GM18519 (cell line): Measurements from ENCODE around the gene TMEM132D.
"Not testable (repeated sequence)": the region's sequence is repeated elsewhere in the genome, so short reads cannot be mapped to it uniquely, and the experiment has no call there.

Experiments
- ATAC-seq: cut with Tn5 transposase; IDR thresholded peaks from one replicate; pipeline ENCODE4 v1.9.1; 2021; ENCODE audit warnings: mild to moderate bottlenecking, moderate library complexity; ENCODE audit not compliant: unreplicated experiment, low FRiP score

TMEM132D gene

DNA sequence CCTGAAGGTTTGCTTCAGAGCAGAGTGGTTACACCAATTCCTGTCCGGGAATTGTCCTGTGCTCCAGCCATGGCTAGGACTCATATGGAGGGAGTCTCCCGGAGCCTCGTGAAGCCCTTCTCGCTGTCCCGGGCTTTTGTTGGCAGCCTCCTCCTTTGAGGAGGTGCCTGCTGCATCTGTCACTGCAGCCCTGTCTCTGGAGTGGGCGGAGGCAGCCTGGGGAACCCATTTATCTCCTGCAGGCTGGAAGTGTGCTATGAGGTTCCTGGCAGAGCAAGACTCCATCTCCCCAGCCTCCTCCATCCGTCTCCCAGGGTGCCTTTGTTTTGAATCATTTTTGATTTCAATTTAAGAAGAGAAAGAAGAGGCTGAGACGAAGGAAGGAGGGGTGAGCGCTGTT is 695.3 kb downstream of the TMEM132D start:
- ATAC-seq = no peak

DNA sequence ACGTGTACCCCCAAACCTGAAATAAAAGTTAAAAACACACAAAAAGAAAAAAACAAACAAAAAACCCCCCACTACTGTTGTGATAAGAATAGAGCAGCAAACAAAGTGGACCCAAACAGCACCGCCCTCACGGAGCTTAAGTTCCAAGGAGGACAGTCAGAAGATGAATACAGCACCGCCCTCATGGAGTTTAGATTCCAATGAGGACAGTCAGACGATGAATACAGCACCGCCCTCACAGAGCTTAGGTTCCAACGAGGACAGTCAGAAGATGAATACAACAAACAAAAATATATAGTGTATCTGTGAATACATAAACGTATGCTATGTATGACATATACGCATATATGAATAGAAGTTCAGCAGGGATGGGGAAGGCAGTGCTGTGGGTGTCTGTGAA is 696.7 kb downstream of the TMEM132D start:
- ATAC-seq = no peak

DNA sequence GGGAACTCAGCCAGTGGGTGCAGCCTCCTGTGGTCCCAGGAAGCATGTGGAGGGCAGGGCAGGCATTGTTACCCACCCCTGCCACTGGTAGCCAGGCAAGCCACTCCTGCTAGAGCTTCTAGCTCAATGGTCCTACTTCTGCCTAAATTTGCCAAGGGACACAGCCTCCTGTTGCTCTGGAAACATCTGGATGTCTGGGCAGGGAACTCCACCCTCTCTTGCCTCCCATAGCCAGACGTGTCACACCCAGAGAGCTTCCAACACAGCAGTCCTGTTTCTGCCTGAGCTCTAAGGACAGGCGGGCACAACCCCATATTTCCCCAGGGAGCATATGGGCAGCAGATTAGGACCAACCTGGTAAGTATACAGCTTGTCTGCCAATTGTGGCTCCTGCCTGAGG is 700.4 kb downstream of the TMEM132D start:
- no peak for ATAC-seq

DNA sequence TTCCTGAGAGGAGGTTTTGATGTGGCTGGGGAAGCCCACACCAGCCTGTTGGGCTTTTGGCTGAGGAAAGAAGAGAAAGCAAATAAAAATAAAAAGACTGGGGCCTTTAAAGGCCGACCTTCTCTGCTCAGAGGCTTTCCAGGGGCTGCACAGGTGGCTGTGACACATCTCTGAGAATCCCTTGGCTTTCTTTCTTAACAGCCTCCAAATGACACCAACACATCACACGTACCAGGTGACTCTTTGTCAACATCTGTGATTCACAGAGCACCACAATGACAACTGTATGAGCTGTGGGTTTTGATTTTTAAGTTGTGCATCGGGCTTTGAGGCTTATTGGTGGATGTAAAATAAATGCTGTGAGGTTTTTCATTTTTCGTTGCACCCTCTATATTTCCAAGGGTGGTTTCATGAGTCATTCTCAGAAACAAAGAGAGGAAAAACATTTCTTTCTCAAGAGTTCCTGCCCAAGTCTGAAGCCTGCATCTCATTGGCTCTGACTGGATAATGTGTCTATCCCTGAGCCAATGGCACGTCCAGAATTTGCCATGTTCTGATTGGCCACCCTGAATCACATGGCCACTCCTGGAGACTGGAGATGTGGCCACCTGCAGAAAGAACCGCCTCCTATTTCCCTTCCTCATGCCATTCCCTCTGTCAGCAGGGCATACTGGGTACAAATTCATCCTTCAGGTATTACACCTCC is 701.6 kb downstream of the TMEM132D start:
- ATAC-seq = no peak

DNA sequence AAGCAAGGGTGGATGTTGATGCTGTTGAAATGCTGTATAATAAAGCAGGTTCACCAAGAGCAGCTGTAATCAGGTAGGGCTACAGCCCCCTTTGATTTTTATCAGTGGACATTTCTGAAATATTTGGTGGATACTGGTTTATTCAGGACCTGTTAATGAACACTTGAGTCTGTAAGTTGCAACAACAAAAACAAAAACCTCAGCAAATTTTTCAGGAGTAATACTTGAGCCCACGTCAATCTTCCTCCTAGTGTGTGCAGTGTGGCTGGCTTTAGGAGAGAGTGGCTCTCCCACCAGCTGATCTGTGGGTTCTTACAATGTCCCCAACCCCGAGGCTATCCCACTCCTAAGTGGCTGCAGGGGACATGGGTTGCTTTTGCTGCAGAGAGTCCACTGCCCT is 702.8 kb downstream of the TMEM132D start:
- no peak for ATAC-seq

DNA sequence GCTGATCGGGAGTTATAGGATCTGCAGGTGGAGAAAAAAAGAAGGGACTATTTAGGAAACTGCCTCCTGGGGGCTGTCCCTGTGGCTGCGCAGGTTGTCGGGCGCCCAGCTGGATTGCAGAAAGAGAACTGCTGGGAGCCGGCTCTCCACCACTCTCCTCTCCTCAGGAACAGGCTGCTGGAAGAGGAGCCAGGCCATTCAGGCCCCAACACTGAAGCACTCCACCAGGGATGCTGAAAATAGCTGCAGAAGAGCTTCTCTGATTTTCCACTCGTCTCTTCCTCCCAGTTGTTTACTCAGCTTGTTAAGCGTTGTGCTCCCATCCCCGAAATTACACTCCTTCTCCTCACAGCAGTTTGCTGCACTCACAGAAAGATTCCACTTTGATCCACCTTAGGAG is 703.2 kb downstream of the TMEM132D start:
- no peak for ATAC-seq

DNA sequence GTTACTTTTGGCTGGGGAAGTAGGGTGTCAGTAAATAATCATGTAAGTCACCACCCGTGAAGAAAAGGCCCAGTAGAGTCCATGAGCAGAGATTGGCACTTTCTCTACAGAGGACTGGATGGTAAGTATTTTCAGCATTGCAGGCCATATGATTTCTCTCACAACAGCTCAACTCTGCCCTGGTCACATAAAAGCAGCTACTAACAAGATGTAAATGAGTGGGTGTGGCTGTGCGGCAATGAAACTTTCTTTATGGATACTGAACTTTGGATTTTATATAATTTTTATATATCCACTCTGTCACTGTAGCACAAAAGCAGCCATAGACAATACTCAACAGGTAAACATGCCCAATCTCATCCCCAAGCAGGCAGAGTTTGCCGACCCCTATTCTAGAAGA is 706.9 kb downstream of the TMEM132D start:
- ATAC-seq = no peak

DNA sequence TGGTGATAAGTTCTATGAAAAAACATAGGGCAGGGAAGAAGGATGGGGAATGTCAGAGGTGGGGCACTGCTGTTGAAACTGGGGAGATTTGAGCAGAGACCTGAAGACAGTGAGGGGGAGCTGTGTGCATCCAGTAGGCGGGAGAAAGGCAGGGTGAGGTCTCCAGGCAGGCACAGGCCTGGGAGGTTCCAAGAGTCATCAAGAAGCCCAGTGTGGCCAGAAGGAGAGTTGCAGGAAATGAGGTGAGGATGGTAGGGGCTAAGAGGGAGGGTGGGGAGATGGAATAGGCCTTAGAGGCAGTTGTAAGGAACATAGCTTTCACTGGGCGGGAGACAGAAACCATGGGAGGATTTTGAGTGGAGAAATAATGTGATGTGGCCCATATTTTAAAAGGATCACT is 708.7 kb downstream of the TMEM132D start:
- no peak for ATAC-seq

DNA sequence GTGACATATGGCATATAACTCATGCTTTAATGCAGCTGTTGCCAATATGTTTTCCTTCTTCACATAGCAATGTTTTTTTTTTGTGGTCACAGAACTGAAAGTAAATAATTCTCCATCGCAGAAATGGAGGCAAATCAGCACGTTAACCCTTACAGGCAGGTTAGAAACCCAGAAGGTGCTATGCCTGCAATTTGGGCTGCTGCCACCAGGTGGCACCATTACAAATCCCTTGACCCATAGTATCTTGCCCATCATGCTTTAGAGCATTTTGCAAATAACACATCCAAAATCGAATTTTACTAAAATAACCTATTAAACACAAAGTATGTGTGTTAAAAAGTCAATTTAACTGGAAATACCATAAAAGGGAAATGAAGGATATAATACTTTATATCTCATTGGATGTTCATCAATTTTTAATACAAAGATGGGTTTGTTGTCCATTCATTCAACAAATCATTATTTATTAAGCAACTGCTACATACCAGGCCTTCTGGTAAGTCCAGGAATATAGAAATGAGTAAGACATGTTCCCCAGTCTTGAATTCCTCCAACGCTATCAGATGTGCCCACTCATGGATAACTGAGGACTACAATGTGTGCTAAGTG is 710.5 kb downstream of the TMEM132D start:
- no peak for ATAC-seq

DNA sequence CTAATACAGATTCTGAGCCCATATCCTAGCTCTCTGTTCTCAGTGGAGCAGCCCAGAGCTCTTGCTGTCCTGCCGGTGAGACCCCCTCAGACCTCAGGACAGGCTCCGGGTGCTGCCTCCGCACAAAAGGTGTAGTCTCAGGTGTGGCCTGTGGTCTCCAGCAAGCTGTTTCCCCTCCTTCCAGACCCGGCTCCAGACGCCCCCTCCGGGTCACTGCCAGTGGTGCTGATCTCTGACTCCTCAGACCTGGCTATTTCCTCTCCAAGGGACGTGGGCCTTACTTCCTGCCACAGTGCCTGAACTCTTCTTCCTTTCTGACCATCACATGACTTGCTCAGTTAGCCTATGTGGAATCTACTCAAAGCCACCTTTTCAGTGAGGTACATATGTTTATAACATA is 713.0 kb downstream of the TMEM132D start:
- ATAC-seq = no peak

DNA sequence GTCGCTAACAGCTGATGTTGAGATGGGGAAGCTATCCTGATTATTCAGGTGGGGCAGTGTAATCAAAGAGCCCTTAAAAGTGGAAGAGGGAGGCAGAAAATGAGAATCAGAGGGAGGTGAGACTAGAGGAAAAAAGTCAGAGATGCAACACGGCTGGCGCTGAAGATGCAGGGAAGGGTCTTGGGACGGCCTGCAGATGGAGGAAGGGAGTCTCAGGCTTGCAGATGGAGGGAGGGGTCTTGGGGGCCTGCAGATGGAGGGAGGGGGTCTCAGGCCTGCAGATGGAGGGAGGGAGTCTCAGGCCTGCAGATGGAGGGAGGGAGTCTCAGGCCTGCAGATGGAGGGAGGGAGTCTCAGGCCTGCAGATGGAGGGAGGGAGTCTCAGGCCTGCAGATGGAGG is 713.9 kb downstream of the TMEM132D start:
- ATAC-seq = not testable (repeated sequence)

DNA sequence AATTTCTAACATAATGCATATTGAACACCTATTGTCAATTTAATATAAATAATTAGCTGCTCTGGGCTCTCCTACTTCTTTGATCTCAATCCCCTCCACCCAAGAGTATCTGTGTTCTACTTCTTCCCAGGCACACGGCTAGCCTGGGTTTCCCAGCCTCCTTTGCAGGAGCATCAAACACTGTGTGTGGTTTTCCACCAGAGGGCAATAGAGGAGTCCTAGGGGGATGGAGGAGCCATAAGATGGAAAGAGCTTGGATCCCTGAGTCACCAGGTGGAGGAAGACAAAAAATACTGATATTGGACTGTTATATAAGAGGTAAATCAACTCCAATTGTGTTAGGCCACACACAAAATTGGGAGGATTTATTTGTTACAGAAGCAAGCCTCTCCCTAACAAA is 716.9 kb downstream of the TMEM132D start:
- ATAC-seq = no peak

DNA sequence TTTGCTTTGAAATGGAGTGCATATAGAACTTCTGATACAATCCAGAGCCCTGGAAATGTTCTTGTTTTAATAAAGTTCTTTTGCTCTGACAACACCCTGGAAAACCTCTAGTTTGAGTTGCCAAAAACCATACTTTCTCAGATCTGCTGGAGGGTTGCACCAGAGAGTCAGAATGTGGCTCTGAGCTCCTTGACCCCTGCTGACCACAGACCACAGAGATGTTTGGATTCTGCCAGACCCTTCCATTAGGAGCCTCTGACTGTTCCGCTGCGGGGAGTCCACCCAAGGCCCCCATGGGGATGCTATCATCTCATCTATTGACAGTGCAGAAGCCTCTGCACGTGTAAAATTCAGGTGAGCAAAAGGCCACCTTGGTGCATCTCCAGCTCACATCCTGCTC is 718.0 kb downstream of the TMEM132D start:
- ATAC-seq = no peak

DNA sequence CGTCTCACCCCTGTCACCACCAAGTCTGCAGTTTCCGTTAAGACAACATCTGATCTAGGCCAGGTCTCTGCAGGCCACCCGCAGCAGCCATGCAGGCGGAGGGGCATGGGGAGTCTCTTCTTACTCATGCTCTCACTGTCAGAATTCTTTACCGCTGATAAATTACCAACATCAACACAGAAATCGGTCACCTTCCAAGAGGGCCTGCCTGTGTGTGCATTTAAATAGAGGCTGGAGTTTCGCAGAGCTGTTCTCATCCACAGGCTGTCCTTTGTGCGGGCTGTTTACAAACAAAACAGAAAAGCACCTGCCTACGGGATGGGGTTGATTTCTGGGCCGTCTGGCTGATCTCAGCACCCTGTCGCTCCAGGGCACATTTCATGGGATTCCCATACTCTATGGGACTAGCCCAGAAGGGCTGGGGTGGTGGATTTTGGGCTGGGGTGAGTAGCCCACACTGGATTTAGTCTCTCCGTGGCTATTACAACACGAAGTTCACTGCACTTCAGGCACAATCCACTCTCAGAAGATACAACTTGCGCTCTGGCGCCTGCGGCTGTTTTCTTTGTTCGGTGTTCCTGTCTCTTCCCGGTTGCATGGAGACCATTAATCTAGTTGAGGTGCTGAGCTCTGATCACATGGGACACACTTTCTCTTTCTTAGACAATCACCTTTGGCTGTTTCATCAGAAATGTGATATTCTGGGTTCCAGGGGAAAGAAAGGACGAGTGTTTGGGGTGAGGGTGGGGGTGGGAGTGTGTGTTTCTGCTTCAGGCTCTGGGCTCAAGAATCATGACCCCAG is 719.5 kb downstream of the TMEM132D start:
- ATAC-seq = no peak

DNA sequence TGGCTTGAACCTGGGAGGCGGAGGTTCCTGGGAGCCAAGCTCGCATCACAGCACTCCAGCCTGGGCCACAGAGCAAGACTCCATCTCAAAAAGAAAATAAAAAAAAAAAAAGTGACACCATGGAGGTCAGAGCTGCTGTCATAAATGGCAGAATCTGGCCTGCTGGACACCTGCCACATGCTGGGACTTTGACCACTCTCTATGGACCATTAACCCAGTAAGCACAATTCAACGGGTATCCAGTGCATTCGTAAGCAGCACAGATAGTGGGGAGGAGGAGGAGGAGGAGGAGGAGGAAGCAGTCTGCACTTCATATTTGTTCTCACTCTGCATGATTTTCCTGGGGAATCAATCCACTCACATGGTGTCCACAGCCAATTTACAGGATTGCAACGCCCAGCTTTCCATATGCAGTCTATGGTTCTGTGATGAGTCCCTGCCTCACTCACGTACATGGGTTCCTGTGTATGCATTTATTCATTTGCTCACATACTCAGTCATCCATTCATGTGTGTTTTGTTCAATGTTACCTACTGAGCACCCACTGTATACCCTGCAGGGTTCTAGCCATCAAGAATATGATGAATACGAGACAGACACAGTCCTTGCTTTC is 723.8 kb downstream of the TMEM132D start:
- ATAC-seq = no peak

DNA sequence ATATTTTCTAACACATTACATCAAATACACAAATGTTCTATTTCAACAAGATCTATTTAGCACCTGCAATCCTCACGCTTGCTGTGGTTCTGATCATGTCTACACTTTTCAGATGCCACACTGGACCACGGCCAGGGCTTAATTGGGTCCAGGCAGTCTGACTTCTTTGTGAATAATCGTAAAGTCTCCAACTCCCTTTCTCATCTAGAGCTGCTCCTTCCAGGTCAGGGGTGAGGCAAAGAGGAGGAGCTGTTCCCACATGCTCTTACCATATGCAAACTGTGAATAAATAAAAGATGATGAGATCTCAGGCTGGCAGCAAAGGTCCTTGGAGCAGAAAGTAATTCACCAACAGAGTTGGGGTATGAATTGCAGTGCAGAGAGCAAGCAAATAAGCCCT is 733.9 kb downstream of the TMEM132D start:
- ATAC-seq = no peak

DNA sequence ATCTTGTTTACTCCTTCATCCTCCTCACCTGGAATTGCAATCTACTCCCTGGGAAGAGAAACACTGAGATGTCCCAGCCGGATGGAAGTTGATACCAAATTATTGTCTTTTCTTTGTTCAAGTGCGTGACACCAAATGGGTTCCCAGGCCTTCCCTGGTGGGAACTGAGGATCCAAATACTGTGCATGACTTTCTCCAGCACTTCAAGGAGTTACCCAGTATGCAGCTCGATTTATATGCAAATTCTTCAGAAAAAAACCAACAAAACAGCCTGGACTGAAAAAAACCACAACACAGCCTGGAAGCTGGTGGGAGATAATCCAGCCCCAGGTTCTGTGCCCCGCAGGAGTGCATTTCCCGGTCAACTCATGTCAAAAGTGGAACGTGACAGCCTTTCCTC is 740.0 kb downstream of the TMEM132D start:
- no peak for ATAC-seq

DNA sequence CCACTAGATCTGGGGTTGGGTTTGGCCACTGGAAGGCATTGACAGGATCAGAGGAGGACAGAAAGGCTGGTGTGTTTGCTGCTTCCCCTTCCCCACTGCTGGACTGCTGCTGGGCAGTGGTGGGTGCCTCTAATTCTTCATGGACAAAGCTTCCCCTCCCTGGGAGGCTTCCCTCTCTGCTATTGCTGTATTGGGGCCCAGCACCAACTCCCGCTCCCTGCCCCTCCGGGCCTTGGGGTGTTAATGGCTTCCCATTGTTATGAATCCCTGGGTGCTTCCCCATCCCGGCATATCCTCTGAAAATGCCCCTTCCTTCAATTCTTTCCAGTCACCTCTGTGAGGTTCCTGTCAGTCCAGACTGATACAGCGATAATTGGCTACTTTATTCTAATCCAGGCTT is 740.4 kb downstream of the TMEM132D start:
- ATAC-seq = no peak

DNA sequence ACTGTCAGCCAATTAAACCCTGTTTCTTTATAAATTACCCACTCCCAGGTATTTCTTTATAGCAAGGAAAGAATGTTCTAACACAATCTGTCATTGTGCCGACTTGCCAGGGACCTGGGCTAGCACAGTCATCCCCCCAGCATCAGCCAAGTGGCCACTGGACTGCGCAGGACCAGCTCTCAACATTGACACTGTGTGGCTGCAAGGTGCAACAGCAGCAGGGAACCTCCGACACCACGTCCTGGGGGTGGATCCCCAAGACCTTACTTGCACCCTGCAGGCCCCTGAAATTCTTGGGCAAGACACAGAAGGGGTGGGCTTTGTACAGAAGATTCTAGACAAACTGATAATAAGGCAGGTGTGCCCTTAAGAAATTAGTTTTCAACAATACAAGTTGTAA is 741.0 kb downstream of the TMEM132D start:
- no peak for ATAC-seq

DNA sequence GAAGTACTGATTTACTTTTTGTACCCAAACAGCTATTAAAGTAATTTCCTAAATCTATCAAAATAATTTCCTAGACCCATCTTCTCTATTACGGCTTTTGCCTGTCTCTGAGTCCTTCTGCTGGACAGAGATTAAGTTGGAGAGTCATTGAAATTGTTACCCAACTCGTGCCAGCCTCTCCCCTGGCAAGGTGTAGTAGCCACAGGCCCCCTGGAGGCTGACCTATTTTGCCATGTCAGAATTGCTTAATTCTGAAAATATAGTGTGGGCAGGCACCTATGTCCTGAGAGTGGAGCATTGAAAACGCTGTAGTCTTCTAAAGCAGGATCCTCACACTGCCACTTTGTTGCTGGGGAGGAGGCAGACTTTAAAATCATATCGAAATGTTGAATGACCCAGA is 742.3 kb downstream of the TMEM132D start:
- ATAC-seq = no peak

DNA sequence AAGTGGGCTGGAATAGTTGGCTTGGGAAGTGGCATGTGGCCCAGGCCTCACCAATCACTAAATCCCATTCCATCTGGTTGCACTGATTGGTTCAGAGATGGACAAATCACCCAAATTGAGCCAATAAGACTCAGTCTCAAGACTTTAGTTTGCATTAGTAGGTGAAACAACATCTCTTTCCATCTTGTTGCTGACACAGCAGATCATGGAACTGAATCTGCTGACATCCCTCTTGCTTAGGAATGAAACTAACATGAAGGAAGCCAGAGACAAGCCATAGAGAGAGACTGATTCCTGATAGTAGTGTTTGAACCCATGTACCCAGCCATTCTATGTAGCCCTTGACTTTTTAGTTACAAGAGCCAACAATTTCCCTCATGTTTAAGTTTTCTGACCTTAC is 743.5 kb downstream of the TMEM132D start:
- ATAC-seq = no peak
